A549 treated with Mapracorat at 1 μM for 4 hours (cell line): ENCODE data around the gene ZNF133. TPM values are rescaled to one million over a fixed set of nuclear protein-coding genes. Genes with fewer than 3 reads are reported as not detected.

Experiments used
- total RNA-seq: library from RNA; stranded (reverse); fragments of 200-300 nt; extraction: Qiagen RNA extraction; gene quantifications from 5 replicates; pipeline ENCODE4 v1.2.3, GENCODE V29; 2022

The ZNF133 gene
- total RNA-seq = 10.4 to 15.1 TPM (median 11.6 TPM) in 5 replicates

DNA sequence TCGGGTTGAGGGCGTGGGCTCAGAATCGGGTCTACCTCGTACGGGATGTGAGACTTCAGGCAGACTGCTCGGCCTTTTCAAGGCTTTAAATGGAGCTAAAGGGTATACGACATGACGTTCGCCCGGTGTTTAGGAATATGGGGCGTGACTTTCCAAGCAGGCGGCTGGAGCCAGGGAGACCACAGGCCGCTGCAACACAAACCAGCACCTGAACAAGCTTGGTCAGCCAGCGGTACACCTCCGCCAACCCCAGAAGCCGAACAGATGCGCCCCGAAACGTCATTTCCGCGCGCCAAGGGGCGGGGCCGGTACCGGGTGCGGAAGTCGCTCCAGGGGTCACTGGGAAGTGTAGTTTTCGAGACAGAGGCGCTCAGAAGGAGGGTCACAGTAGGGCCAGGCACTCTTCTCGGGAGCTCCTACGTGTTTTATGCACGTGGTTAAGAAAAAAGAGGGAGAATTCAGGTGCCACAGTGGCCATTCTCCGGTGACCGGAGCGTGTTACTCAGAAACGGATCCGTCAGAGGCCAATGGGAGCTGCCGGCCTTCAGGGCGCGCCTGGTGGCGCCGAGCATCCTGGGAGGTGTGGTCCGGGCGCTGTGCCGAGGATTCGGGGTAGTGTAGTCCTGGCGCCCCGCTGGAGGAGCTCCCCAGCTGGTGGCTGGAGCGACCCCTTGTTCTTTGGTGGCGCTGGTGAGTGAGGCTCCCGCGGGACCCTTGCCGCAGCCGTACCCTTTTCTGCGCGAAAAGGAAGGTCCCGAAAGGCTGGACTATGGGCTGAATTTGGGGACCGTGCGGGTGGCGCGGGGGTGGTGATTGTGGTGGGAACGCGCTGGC, at the start of gene ZNF133:
TSS of gene ZNF133 (plus strand) at position 613 of the 834 bp plus-strand sequence. CDS start 17,160 bp downstream, outside the sequence.

Other genes with a start within 250 kb of the ZNF133 start
- gene OVOL2, start 230.6 kb upstream of the ZNF133 start, total RNA-seq = 0.25 to 0.33 TPM (median 0.26 TPM) in 3 of 5 replicates, not detected in the others
- gene KAT14, start 150.7 kb upstream of the ZNF133 start, total RNA-seq = 8.5 to 10.4 TPM (median 9.8 TPM) in 5 replicates
- 23.1 to 27.0 TPM (median 25.8 TPM) in 5 replicates for gene PET117, start 150.7 kb upstream of the ZNF133 start, total RNA-seq
- gene DZANK1, start 178.5 kb downstream of the ZNF133 start, total RNA-seq = 2.4 to 3.1 TPM (median 2.9 TPM) in 5 replicates
- gene POLR3F, start 178.9 kb downstream of the ZNF133 start, total RNA-seq = 14.6 to 23.3 TPM (median 15.3 TPM) in 5 replicates
- 12.5 to 16.1 TPM (median 13.7 TPM) in 5 replicates for gene RBBP9, start 208.7 kb downstream of the ZNF133 start, total RNA-seq
- gene SEC23B, start 219.4 kb downstream of the ZNF133 start, total RNA-seq = 52.6 to 60.9 TPM (median 55.9 TPM) in 5 replicates